Muscle layer of colon (tissue), 2 donors: Measurements from ENCODE around the gene OR5A1.
"Not testable (repeated sequence)": the region's sequence is repeated elsewhere in the genome, so short reads cannot be mapped to it uniquely, and the experiment has no call there.

ENCODE experiments used
- H3K27ac ChIP-seq: one replicate; pipeline ENCODE4 v1.7.0; 2013; ENCODE audit warnings: low read depth, mild to moderate bottlenecking, low read length, moderate library complexity
- H3K27me3 ChIP-seq, 2 donors: one replicate each; pipeline ENCODE4 v1.7.0; 2013; ENCODE audit warnings: low read length in 2 of 2, mild to moderate bottlenecking in 2 of 2; ENCODE audit not compliant: insufficient read depth in 2 of 2, control insufficient read depth in 1 of 2
- H3K36me3 ChIP-seq: one replicate; pipeline ENCODE4 v1.7.0; 2013; ENCODE audit warnings: mild to moderate bottlenecking, low read length; ENCODE audit not compliant: insufficient read depth
- H3K4me1 ChIP-seq: one replicate; pipeline ENCODE4 v1.7.0; 2013; ENCODE audit warnings: mild to moderate bottlenecking, low read length; ENCODE audit not compliant: insufficient read depth
- H3K4me3 ChIP-seq, 2 donors: one replicate each; pipeline ENCODE4 v1.7.0; 2013; ENCODE audit warnings: low read length in 2 of 2, low read depth in 1 of 2, mild to moderate bottlenecking in 1 of 2, moderate library complexity in 1 of 2
- H3K9ac ChIP-seq: one replicate; pipeline ENCODE4 v1.7.0; 2013; ENCODE audit warnings: low read length
- H3K9me3 ChIP-seq: one replicate; pipeline ENCODE4 v1.7.0; 2013; ENCODE audit warnings: mild to moderate bottlenecking, low read length
- donor health status: abdominal sarcoma.
- donor health status: Adenocarcinoma of cecum.

The OR5A1 gene

DNA sequence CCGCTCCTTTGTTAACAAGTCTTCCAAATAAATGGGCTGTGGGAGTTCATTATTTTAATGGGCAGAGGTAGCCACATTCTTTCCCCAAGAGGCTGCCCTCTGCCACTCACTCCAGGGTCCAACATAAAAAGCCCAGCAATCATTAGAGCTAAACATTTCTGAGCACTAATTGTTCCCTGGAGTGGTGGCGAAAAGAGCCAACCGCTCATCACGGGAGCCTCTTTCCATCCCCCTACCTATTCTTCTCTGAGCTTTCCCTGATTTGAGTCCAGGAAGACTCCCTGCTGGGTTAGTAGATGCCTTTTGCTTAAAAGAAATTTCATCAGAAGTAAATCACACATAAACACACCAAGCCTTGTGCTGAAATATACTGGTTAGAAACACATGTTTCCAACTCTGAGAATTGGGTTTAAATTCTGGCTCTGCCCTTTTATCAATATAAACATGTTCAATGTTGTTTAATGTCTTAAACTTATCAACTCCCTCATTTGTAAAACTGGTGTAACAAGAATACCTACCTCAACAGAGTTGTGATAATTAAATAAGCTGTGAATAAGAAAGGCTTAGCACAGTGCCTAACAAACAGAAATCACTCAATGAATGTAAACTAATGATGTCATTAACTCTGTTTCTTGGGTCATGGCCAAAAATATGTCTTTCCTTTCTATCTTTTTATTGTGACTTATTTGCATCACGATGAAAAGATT, 9.8 kb upstream of the OR5A1 start, which contains the start of gene OR5A2:
OR5A2 (minus strand) TSS at position 53 of the 707 bp plus-strand sequence. CDS start 3,460 bp downstream, outside the sequence.
- H3K4me3 ChIP-seq = no peak within 1 kb of the TSS
- H3K4me1 ChIP-seq = no peaks in the 10 kb centered on the region
- no peaks in the 10 kb centered on the region for H3K27me3 ChIP-seq
- H3K27ac ChIP-seq = no peak within 1 kb of the TSS
- H3K9me3 ChIP-seq = no peaks in the 10 kb centered on the region
- no peaks in the 10 kb centered on the region for H3K36me3 ChIP-seq
- no peak within 1 kb of the TSS for H3K9ac ChIP-seq

DNA sequence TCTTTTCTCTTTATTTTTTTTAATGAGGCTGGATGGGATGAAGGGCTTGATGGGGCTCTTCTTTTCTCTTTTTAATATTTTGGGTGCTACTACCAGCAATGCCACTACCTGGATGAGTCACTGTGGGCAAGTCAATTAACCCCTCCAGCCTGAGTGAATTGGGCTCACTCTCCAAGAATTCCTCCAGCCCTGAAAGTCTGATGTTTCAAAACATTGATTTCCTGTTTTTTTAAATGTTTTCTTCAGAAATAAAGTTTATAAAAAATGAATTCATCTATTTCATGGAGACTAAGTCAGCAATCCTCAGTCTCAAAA, 9.2 kb upstream of the OR5A1 start:
- no peaks in the 10 kb centered on the region for H3K9me3 ChIP-seq
- H3K4me1 ChIP-seq = no peaks in the 10 kb centered on the region
- no peak overlapping the region for H3K27ac ChIP-seq
- no peaks in the 10 kb centered on the region for H3K36me3 ChIP-seq
- H3K27me3 ChIP-seq = no peaks in the 10 kb centered on the region
- H3K9ac ChIP-seq = no peak overlapping the region
- no peak overlapping the region for H3K4me3 ChIP-seq

DNA sequence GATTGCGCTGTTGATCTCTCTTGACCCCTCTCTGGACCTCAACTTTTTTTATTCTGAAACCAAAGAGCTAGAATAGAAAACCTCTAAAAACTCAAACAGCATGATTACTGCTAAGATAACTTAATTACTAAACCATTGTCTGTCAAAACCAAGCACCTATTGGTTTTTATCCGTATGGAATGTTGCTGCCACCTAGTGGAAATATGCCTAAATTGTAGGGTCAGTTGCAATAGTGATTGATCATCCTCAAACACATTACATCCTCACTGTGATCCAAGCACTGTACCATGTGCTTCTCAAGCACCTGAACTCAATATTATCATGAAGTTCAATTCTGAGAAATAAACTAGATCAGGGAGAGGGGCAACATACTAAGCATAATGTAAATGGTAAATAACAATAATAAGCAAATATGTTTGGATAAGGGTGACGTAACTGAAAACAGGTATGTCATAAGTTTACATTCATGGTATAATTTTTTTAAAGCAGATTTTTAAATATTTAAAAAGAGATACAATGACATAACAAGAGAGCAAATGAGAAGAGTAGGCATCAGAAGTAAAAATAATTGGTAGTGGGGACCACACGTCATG, 6.2 kb upstream of the OR5A1 start:
- H3K4me1 ChIP-seq = no peaks in the 10 kb centered on the region
- H3K27ac ChIP-seq = no peak overlapping the region
- H3K4me3 ChIP-seq = no peak overlapping the region
- no peaks in the 10 kb centered on the region for H3K36me3 ChIP-seq
- no peaks in the 10 kb centered on the region for H3K27me3 ChIP-seq
- no peak overlapping the region for H3K9ac ChIP-seq
- H3K9me3 ChIP-seq = no peaks in the 10 kb centered on the region

DNA sequence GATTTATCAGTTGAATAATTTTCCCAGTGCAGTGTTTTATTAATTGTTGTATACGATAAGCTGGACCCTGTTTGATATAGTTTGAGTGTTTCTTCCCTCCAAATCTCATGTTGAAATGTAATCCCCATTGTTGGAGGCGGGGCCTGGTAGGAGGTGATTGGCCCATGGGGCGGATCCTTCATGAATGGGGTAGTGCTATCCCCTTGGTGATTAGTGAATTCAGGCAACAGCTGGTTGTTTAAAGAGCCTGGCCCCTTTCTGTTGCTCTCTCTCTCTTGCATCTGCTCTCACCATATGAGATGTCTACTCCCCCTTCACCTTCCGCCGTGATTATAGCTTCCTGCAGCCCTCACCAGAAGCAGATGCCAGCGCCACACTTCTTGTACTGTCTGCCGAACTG, 1.5 kb downstream of the OR5A1 start:
- Histone ChIP-seq H3K27ac (no peak overlapping the region), H3K9ac (no peak overlapping the region), H3K4me1 (no peaks in the 10 kb centered on the region), H3K9me3 (no peaks in the 10 kb centered on the region), H3K4me3 (no peak overlapping the region), H3K36me3 (no peaks in the 10 kb centered on the region), H3K27me3 (no peaks in the 10 kb centered on the region)

DNA sequence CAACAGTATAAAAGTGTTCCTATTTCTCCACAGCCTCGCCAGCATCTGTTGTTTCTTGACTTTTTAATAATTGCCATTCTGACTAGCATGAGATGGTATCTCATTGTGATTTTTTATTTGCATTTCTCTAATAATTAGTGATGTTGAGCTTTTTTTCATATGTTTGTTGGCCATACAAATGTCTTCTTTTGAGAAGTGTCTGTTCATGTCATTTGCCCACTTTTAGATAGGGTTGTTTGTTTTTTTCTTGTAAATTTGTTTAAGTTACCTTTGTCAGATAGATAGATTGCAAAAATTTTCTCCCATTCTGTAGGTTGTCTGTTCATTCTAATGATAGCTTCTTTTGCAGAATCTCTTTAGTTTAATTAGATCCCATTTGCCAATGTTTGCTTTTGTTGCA, 9.4 kb downstream of the OR5A1 start:
- H3K4me1 ChIP-seq, H3K4me3 ChIP-seq, H3K27me3 ChIP-seq, H3K36me3 ChIP-seq, H3K9ac ChIP-seq, H3K9me3 ChIP-seq, H3K27ac ChIP-seq: not testable (repeated sequence)

DNA sequence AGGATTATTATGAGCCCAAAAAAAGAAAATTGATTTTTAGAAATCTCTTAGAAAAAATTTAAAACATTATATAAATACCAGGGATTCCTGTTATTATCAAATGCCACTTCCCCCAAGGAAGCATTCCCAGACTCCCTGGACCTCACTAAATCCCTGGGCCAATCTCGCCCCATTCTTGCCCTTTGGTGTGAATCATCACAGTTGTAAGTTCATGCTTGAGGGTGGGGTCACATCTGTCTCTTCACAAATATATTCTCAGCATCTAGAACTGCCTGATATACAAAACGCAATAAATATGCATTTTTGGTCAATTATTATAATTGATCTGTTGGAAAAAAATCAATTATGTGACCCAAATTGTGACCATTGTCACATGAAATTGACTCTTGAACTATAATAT, 12.2 kb downstream of the OR5A1 start:
- Histone ChIP-seq H3K36me3 (no peaks in the 10 kb centered on the region), H3K9ac (no peak overlapping the region), H3K27ac (no peak overlapping the region), H3K4me1 (no peaks in the 10 kb centered on the region), H3K27me3 (no peaks in the 10 kb centered on the region), H3K4me3 (no peak overlapping the region), H3K9me3 (no peaks in the 10 kb centered on the region)

DNA sequence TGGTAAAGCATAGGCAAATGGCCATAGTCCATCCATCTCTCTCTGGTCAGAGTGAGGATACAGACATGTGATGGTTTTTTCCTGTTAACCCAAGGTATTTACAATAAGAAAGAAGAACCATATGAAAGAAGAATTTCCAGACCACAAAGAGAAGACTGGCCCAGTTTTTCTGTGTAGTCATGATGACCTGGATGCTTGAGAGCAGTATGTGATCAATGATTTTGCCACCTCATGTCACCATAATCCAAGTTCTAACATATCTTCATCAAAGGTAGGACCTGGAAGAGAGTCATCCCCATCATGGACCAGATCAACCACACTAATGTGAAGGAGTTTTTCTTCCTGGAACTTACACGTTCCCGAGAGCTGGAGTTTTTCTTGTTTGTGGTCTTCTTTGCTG, 20.4 kb downstream of the OR5A1 start, which contains the start of gene OR4D6:
OR4D6 (plus strand) TSS at position 301 of the 400 bp plus-strand sequence; CDS start at position 301, 0 bp downstream.
- no peaks in the 10 kb centered on the region for H3K4me1 ChIP-seq
- H3K27me3 ChIP-seq = no peaks in the 10 kb centered on the region
- no peaks in the 10 kb centered on the region for H3K9me3 ChIP-seq
- no peak within 1 kb of the TSS for H3K4me3 ChIP-seq
- no peak within 1 kb of the TSS for H3K27ac ChIP-seq
- no peaks in the 10 kb centered on the region for H3K36me3 ChIP-seq
- H3K9ac ChIP-seq = no peak within 1 kb of the TSS

DNA sequence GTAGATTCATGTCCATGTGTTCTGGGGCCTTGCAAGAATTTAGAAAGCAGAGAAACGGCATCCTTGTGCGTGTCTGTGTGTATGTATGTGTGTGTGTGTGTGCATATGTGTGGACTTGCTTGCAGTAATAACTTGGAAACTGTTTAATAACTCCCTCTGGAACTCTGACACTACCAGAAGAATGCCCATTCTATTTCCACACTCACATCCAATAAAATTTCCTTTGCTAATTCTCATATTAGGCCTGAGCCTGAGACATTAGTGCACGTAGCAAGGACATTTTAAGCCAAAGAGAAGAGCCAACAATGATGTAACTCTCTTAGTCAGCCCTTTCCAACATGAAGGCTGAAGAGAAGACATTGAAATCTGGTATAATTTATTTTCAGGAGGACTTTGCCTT, 23.6 kb downstream of the OR5A1 start:
- no peaks in the 10 kb centered on the region for H3K36me3 ChIP-seq
- no peaks in the 10 kb centered on the region for H3K27me3 ChIP-seq
- no peak overlapping the region for H3K9ac ChIP-seq
- H3K4me3 ChIP-seq = no peak overlapping the region
- H3K4me1 ChIP-seq = no peaks in the 10 kb centered on the region
- no peak overlapping the region for H3K27ac ChIP-seq
- H3K9me3 ChIP-seq = no peaks in the 10 kb centered on the region

DNA sequence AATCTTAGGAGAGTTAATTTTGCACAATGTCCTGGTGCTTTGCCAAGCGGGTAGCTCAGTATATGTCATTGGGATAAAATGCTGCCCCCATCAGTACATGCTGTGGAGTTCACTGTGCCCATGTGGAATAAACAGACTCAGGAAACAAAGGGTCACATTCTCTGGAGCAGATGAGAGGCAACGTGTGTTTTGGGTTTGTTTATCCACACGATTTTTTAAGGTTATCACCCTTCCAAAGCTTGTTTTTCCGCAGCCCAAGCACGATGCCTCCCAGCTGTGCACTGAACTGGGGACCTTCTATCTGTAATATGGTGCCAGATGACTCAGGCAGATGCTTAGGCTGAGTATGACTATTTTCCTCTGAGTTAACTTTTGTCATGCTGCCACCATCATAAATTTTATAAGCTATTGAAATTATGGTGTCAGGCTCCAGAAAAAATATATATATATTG, 26.9 kb downstream of the OR5A1 start:
- Histone ChIP-seq H3K4me1 (no peaks in the 10 kb centered on the region), H3K27me3 (no peaks in the 10 kb centered on the region), H3K27ac (peak overlapping the region; percentile 14), H3K4me3 (no peak overlapping the region), H3K9me3 (no peaks in the 10 kb centered on the region), H3K36me3 (no peaks in the 10 kb centered on the region), H3K9ac (no peak overlapping the region)

DNA sequence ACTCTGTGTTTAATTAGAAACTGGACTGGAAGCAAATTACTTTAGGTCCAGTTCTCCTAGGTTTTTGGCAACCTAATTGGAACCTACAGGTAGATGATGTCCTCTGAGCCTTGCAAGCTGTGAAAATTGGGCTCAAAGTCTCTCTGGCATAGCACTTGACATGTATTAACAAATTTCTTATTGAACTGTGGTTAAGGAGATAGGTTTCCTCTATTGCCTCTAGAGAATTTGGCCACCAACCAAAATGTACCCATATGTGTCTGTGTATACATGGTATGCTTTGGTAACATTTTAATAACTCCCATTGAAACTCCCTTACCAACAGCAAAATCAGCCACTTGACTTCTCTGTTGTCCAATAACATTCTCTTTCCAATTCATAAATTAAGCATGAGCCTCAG, 36.7 kb downstream of the OR5A1 start, which contains the start of gene OR4D10:
OR4D10 (plus strand) TSS at position 301 of the 400 bp plus-strand sequence. CDS start 4,115 bp downstream, outside the sequence.
- Histone ChIP-seq H3K27ac (no peak within 1 kb of the TSS), H3K4me3 (no peak within 1 kb of the TSS), H3K9me3 (no peaks in the 10 kb centered on the region), H3K9ac (no peak within 1 kb of the TSS), H3K27me3 (no peaks in the 10 kb centered on the region), H3K4me1 (no peaks in the 10 kb centered on the region), H3K36me3 (no peaks in the 10 kb centered on the region)

DNA sequence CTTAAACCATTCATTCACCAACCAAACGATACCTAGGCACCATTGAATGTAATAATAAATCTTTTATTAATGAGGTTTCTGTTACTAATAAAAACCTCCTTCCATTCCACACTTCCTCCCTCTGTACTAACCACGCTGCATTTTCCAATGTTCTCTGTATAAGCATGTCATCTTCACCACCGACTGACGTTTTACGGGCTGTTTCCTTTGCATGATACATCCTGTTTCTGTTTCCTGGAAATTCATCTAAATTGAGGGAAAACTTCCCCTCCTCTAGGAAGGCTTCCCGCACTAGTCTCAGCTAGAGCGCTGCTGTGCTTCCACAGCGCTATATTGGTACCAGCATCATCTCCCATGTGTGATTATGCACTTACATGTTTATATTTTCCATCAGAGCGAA, 38.9 kb downstream of the OR5A1 start:
- H3K4me3 ChIP-seq = no peak overlapping the region
- H3K27me3 ChIP-seq = no peaks in the 10 kb centered on the region
- no peak overlapping the region for H3K9ac ChIP-seq
- no peaks in the 10 kb centered on the region for H3K4me1 ChIP-seq
- no peaks in the 10 kb centered on the region for H3K9me3 ChIP-seq
- H3K36me3 ChIP-seq = no peaks in the 10 kb centered on the region
- no peak overlapping the region for H3K27ac ChIP-seq

DNA sequence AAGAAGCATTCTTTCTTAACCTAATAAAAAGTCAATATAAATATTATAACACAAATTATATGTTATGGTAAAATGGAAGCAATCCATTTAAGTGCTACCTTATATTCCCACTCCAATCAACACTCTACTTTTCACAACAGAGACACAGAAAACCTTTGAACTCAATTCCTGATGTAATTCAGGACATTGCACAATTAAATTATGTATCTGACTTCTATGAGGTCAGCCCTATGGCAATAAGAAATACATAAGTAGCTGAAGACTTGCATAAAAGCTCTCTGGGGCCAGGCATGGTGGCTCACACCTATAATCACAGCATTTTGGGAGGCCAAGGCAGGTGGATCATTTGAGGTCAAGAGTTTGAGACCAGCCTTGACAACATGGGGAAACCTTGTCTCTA, 43.6 kb downstream of the OR5A1 start:
- Histone ChIP-seq H3K4me1 (no peaks in the 10 kb centered on the region), H3K9ac (no peak overlapping the region), H3K27me3 (no peaks in the 10 kb centered on the region), H3K36me3 (no peaks in the 10 kb centered on the region), H3K9me3 (no peaks in the 10 kb centered on the region), H3K4me3 (no peak overlapping the region), H3K27ac (no peak overlapping the region)
